DMS114 treated with DMSO at 0.1 percent for 48 hours (cell line): Measurements from ENCODE around the gene VAC14.

Experiments used
- DNase-seq: peaks from one replicate; lab custom pipeline; 2025; ENCODE audit not compliant: unreplicated experiment; lab: John Stamatoyannopoulos, UW

VAC14 gene

GRCh38 chr16:70765491-70765890 is 35.5 kb downstream of the VAC14 start:
- no peak for DNase-seq

GRCh38 chr16:70764632-70765031 is 36.3 kb downstream of the VAC14 start:
- DNase-seq = no peak

DNA sequence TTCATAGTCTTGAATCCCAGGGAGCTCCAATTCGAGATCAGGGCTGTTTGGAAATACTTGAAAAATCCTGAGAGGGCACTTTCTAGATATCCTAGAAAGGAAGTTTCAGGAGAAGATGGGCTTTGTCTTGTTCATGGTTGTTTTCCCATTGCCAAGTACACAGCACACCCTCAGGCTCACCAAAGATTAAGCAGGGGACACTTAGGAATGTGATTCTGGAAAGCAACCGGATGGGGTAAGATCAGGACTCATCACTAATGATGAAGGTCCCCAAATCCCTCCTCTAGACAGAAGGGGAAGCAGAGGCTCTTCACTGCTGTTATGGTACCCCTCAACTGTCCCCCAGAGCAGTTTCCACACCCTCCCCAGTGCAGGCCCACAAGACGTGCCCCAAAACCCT is 40.7 kb downstream of the VAC14 start:
- DNase-seq = no peak

GRCh38 chr16:70759666-70760065 is 41.3 kb downstream of the VAC14 start:
- no peak for DNase-seq

DNA sequence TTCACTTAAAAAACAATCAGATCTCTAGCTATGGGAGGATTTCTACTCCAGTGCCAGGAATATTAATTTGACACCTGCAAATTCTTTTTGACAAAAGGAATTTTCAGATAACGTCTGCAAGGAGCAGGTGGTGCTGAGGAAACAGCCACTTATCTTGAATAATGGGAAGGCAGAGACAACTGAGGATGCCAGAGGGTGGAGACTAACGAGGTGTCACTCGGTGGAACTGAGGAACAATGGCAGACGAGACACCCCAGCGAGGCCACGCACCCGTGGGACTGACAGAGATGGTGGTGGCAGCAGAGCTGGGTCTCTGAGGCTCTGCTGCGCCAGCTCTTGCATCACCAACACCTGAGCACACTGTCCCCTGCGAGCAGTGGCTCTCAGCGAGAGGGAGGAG is 42.2 kb downstream of the VAC14 start:
- DNase-seq = no peak

DNA sequence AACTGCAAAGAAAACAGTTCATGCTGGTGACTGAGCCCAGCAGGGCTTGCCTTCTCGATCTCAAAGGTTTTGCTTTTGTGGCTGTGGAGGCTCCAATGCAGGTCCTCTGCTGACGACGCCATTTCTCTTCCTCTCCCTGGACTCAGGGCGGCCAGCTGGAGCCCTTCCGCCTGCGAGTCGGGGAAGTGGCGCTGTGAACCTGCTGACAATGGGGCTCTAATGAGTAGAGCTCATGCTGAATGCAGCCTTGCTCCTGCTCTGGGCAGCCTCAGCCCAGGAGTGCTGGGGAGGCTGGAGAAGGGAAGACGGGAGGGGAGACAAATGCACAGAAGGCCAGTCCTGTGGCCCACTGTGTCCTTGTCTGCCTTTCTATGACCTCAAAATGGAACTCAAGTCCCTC is 43.8 kb downstream of the VAC14 start:
- DNase-seq = no peak

DNA sequence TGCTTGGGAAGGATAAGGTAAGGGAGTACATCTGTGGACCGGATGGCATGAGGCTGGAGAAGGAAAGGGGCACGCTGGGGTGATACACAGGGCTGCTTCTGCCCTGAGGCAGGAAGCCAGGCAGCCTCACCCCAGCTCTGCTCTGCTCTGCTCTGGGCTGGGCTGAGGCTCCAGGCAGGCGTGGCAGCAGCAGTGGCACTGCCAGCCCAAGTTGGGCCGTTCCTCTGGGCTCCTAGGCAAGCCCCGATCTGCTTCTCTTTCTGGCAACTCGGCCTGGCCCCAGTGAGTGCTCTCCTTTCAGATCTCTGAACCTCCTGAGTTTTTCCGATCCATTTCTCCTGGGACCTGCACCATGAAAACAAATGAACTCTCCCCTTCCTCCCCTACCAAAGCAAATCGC is 44.9 kb downstream of the VAC14 start:
- DNase-seq = no peak

DNA sequence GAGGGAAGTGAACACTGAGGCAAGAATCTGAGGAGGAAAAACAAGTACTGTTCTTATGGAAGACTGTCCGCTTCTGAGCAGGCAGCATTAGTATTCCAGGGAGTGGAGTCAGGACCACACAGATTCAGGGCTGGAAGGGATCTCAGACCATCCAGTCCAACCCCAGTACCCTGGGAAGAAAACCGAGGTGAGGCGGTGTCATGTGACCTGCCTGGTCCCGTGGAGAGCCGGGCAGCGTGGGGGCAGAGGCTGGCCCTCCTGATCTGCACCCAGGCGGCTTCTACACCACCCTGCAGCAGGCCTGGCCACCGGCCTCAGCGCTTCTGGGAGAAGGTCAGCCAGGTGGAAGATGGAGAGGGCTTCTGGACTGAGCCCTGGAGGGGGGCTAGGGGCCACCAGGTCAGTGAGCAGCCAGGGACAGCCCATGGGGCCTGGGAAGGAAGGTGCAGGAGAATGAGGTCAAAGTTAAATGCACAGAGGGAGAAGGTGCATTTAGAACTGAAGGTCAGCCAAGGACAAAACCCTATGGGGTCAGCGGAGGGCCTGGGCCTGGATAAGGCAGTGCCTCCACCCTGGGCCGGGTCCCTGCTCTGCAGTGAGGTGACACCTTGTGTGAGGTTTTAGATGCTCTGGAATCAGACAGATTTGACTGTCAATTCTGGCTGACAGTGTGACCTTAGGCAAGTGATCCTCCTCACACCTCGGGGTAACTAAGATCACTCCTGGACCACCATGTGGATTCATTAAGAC is 45.9 kb downstream of the VAC14 start:
- no peak for DNase-seq

- no peak for DNase-seq
Observed at GRCh38 chr16:70754371-70754770, 46.6 kb downstream of the VAC14 start.

GRCh38 chr16:70753694-70754325 is 47.1 kb downstream of the VAC14 start:
- DNase-seq = no peak

DNA sequence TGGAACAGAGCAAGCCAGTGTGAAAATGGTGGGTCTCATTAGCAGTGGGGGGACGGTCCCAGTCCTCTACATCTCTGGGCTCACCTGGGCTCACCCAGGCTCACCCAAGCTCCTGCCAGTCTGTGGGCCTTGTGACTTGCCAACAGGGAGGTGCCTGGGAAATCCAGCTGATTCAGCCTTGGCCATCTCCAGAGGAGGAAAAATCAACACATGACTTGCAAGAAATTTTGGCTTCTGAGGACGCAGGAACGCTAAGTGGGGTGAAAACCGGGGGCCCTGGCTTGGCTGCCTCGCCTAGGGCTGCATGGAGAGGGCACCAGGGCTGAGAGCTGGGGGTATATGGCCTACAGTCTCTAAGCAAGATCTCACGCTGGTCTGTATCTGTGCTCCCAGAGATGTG is 47.7 kb downstream of the VAC14 start:
- no peak for DNase-seq

DNA sequence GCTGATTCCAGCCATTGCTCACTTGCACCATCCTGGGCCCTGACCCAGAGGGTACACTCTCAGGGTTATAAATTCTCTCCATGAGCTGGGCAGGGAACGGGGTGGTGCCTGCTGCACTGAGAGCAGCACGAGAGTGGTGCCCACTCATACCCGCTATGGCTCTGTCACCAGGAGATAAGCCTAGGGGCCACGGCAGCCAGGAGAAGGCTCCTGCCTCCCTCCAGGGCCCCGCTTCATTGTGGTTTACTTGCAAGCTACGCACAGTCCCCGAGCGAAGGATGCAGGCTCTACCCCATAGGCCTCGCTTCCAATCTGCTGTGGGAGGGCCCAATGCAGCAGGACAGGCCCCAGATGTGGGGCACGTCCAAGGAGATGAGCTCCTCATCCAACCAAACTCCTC is 48.5 kb downstream of the VAC14 start:
- no peak for DNase-seq

DNA sequence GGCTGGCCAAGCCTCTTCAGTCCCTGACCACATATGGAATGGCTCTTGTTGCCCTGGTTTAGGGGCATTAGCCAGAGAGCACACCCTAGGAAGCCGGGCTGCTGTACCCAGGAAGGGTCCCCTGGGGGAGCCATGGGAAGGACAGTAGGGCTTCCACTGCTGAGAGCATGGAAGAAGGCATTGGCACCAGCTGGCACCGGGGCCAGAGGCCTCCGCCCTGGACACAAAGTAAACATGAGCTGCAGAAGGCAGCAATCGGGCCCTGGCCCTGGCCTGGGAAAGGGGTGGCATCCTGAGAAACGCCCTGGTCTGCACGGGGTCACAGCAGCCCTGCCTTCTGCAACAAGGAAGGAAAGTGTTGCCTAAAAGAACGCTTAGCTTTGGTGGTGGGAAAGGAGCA is 49.4 kb downstream of the VAC14 start:
- DNase-seq = no peak

DNA sequence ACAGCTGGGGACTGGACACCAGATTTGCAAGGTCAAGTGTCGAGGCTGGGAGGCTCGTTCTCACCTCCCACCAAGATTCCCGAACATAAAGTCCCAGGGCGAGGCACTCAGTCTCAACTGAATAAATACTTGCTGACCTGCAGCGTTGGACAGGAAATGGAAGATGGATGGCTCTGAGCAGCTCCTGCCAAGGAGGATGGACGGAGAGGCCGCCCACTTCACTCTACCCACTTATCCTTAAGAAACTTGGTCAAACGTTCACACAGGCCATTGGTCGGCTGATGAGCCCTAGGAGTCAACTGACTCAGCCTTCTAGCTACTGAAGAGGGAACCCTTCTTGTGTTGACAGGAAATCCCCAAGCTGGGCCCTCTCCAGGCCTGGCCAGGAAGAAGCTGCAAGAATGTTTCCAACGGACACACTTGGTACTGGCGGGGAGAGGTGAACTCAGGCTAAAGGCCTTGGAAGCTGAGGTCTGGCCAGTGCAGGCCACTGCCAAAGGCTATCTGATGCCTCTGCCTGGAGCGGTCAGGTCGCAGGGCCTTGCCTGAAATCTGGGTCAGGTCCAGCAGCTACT is 50.0 kb downstream of the VAC14 start:
- DNase-seq = no peak

GRCh38 chr16:70749681-70750601 is 51.0 kb downstream of the VAC14 start:
- DNase-seq = no peak

GRCh38 chr16:70749006-70749678 is 51.8 kb downstream of the VAC14 start:
- no peak for DNase-seq

GRCh38 chr16:70747703-70748631 is 53.0 kb downstream of the VAC14 start:
- no peak for DNase-seq

GRCh38 chr16:70746708-70747424 is 54.1 kb downstream of the VAC14 start:
- DNase-seq = no peak

DNA sequence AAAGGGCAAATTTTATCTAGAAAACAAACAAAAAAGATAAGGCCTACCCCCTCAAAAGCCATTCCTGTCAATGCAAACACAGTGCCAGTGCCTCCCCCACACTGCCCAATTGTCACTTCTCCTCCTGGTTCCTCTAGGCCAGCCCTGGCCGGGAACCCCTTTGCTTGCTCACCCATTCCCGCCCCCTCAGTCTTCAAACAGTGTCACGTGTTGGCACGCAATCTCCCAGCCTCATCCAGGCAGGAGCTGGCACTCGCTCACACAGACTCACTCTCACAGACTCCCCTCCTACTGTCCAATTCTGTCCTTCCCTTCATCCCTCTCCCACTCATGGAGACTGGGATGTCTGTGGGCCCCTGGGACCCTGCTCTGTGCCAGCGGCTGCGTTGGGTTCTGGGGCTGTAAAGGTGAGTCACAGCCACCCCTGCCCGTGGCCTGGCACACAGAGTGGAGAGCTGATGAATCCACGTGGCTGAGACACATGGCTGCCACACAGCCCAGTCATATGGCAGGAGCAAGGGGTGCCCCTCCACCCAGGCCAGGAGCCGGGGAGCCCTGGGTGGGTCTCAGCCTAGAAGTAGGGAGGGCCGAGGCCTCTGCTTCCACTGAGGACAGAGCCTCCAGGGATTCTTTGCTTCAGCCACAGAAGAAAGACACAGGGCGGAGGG is 54.8 kb downstream of the VAC14 start:
- no peak for DNase-seq
